ENCODE data around the gene MAST4. TPM values are rescaled to one million over a fixed set of nuclear protein-coding genes. Genes with fewer than 3 reads are reported as not detected.
"Not testable (repeated sequence)": the region's sequence is repeated elsewhere in the genome, so short reads cannot be mapped to it uniquely, and the experiment has no call there.

MAST4 gene
- total and polyA plus RNA-seq, 12 donors = 29.6 to 93.3 (median 76.6) TPM

DNA sequence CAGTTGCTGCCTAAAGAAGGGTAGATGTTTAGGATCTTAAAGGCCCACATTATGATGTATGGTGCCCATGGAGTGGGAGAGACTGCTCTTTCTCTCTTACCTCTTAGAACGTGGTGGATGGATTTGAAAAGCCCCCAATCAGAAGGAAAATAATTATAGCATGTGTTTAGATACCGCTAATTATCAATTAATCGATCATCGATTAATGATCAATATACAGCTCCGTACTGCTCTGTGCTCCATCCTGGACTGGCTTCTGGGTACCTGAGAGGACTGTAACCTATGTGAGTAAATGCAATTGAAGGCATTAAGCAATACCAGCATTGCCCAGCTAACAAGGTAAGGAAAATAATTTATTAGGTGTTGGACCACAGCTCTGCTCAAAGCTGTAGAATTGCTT, 149.1 kb downstream of the MAST4 start:
- Histone ChIP-seq H3K4me3 (no peak overlapping the region), H3K27me3 (no peaks in the 10 kb centered on the region), H3K9me3 (no peaks in the 10 kb centered on the region), H3K4me1 (peaks cover 16 to 56% (median 43%) of the 10 kb centered on the region in 9 donors), H3K27ac (no peak overlapping the region), H3K36me3 (no peaks in the 10 kb centered on the region)
- intact Hi-C loops (cut with DNase I) = loop anchor here in 4 of 10 donors (10.0 kb wide), 3 partner anchors 140 to 440 kb away; partner anchors contain the start of gene MAST4 (in 2 of the 4)
- DNase-seq = no peak
- no peak for ATAC-seq
- TF ChIP-seq, protein P1, sequence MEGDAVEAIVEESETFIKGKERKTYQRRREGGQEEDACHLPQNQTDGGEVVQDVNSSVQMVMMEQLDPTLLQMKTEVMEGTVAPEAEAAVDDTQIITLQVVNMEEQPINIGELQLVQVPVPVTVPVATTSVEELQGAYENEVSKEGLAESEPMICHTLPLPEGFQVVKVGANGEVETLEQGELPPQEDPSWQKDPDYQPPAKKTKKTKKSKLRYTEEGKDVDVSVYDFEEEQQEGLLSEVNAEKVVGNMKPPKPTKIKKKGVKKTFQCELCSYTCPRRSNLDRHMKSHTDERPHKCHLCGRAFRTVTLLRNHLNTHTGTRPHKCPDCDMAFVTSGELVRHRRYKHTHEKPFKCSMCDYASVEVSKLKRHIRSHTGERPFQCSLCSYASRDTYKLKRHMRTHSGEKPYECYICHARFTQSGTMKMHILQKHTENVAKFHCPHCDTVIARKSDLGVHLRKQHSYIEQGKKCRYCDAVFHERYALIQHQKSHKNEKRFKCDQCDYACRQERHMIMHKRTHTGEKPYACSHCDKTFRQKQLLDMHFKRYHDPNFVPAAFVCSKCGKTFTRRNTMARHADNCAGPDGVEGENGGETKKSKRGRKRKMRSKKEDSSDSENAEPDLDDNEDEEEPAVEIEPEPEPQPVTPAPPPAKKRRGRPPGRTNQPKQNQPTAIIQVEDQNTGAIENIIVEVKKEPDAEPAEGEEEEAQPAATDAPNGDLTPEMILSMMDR (IDR thresholded peaks at IDR 0.05) = no peak
- WGBS, 2 donors = 94% methylated on average over 5 of the region's 5 CpGs

DNA sequence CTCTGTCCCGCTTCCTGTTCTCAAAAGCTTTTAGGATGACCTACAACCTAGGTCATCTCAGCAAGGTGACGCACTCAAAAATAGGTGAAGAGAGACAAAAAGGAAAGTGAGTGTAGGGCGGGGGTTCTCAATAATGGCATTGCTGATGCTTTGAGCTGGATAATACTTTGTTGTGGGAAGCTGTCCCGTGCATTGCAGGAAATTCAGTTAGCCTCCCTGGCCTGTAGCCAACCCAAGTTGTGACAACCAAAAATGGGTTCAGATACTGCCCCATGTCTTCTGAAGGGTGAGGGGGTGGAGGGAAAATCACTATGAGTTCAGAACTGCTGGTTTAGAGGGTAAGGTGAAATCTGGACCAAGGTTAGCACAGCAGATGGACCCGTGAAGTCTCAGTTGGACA, 151.4 kb downstream of the MAST4 start:
- Histone ChIP-seq H3K27me3 (no peaks in the 10 kb centered on the region), H3K4me3 (no peak overlapping the region), H3K9me3 (no peaks in the 10 kb centered on the region), H3K27ac (no peak overlapping the region), H3K36me3 (no peaks in the 10 kb centered on the region), H3K4me1 (peaks cover 10 to 38% (median 27%) of the 10 kb centered on the region in 9 donors)
- TF ChIP-seq, protein P1 (IDR thresholded peaks at IDR 0.05) = no peak
- ATAC-seq (peak in 2 of 8 donors; percentile 19 to 23), DNase-seq (no peak)
- 68 to 70% methylated on average over 5 of the region's 5 CpGs for WGBS, 2 donors
- intact Hi-C loops (cut with DNase I) = loop anchor here in 4 of 10 donors (10.0 kb wide), 3 partner anchors 143 to 443 kb away; partner anchors contain the start of gene MAST4 (in 2 of the 4)

DNA sequence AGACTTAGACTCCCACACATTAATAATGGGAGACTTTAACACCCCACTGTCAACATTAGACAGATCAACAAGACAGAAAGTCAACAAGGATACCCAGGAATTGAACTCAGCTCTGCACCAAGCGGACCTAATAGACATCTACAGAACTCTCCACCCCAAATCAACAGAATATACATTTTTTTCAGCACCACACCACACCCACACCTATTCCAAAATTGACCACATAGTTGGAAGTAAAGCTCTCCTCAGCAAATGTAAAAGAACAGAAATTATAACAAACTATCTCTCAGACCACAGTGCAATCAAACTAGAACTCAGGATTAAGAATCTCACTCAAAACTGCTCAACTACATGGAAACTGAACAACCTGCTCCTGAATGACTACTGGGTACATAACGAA, 156.5 kb downstream of the MAST4 start:
- H3K36me3 ChIP-seq, H3K27ac ChIP-seq, ATAC-seq, H3K27me3 ChIP-seq, H3K9me3 ChIP-seq, DNase-seq, H3K4me3 ChIP-seq: not testable (repeated sequence)
- 100% methylated on average over 1 of the region's 2 CpGs; no CpG with 5 or more reads in 1 of the 2 donors for WGBS, 2 donors
- intact Hi-C loops (cut with DNase I) = loop anchor here in 1 of 10 donors (10.0 kb wide), 1 partner anchor 578 kb away; no protein-coding TSS in a partner anchor
- H3K4me1 ChIP-seq = peaks cover 2 to 28% (median 8%) of the 10 kb centered on the region in 9 donors

DNA sequence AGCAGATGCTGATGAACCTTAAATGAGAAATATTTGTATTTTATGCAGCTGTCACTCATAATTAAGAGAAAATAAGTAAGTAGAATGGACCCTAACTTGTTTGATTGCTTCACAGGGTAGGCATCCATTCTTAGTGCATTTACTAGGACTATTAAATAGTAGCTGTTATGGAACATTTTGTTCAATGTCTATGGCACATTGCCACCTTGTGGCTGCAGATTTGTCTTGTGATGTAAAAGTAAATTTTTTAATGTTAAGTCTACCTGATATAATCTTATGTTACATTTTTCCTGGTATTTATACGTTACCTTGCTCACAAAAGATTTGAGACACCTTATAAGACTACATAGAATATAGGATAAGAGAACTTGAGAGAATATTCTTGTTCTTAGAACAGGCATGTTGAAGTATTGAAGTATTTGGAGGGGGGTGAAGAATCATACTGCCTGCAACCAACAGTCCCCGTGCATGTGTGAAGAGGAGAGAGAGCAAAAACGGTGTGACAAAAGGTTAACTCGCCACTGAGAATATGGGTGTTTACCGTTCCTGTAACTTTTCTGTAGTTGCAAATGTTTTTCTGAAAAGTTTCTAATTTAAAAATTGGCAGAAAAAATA, 161.1 kb downstream of the MAST4 start:
- peaks cover 0 to 9% (median 0%) of the 10 kb centered on the region in 9 donors for H3K36me3 ChIP-seq
- H3K9me3 ChIP-seq = no peaks in the 10 kb centered on the region
- WGBS, 2 donors = 29 to 36% methylated on average over 5 of the region's 5 CpGs
- no peak overlapping the region for H3K27ac ChIP-seq
- H3K27me3 ChIP-seq = no peaks in the 10 kb centered on the region
- TF ChIP-seq, protein P1 (IDR thresholded peaks at IDR 0.05) = peak in 8 of 9 donors; percentile 26 to 70 (median 59)
- H3K4me1 ChIP-seq = peaks cover 0 to 24% (median 10%) of the 10 kb centered on the region in 9 donors
- ATAC-seq (peak in 6 of 8 donors; percentile 44 to 79 (median 73)), DNase-seq (peak in 1 of 2 donors; percentile 54)
- H3K4me3 ChIP-seq = no peak overlapping the region
- intact Hi-C loops (cut with DNase I) = loop anchor here in 8 of 10 donors (1.0 to 10.0 kb wide), 4 partner anchors 450 to 583 kb away; no protein-coding TSS in a partner anchor
